ENCODE results near the gene PCMTD2.
"Not testable (repeated sequence)": the region's sequence is repeated elsewhere in the genome, so short reads cannot be mapped to it uniquely, and the experiment has no call there.

PCMTD2 gene

GRCh38 chr20:64224351-64225170 lies 31.0 kb upstream of the PCMTD2 start:
- peak; percentile 98 for DNase-seq (ENCODE audit: low spot score)

DNA sequence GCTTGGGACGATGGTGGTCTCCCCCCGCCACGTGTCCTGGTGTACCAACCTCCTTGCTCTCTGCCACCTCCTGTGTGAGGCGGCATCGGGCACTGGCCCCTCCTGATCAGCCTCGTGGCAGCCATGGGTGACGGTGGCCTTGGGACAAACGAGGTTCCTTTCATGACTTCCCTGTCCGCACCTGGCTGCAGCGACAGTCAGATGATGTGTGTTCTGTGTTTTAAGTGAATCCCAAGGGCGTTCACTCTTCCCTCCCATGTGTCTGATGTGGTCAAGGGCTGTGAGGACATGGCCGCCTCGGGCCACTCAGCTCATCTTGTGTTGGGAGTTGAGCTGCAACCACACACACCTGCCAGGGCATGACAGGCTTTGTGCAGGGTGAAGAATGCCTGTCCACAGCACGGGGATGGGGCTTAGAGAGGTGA lies 30.4 kb upstream of the PCMTD2 start:
- DNase-seq (ENCODE audit: low spot score) = no peak

- no peak for DNase-seq (ENCODE audit: low spot score)
Measured at GRCh38 chr20:64225828-64226598, 29.5 kb upstream of the PCMTD2 start.

DNA sequence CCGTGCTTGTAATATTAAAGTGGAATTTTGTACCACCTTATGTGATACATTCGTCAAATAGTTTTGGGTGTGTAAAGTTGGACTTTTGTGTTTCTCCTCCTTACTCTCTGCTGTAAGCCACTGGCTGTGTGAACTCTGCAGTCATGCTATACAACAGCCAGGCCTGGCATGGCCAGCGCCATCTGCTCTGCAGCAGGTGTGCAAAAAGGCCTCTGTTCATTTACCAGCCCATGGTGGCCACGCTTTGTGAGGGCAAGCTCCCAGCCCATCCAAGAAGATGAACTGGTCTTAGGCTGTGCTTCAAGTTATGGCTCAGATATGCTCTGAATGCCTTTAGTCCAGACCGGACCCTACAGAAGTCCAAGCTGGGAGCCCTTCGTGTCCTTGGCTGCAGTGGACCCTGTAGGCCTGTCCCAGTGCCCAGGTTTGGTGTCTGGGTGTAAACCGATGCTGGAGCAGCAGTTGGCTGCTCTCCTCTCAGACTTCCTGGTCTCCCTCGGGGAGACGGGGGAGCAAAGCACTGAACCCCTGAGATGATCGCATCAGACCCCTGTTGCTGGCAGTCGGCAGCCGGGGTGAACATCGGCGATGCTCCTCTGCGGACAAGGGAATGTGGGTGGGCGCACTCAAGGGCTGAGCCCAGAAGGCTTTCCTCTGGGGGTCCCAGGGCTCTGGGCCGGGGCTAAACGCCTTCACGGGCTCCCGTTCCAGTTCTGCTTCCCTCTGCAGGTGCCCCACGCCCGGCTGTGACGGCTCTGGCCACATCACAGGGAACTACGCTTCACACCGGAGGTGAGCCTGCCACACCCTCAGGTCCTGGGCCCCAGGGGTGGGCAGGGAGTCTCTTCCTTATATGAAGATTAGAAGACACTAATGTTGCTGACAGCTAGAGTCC lies 28.6 kb upstream of the PCMTD2 start:
- DNase-seq (ENCODE audit: low spot score) = no peak

- DNase-seq (ENCODE audit: low spot score) = no peak
Measured at GRCh38 chr20:64228086-64228653, 27.4 kb upstream of the PCMTD2 start.

DNA sequence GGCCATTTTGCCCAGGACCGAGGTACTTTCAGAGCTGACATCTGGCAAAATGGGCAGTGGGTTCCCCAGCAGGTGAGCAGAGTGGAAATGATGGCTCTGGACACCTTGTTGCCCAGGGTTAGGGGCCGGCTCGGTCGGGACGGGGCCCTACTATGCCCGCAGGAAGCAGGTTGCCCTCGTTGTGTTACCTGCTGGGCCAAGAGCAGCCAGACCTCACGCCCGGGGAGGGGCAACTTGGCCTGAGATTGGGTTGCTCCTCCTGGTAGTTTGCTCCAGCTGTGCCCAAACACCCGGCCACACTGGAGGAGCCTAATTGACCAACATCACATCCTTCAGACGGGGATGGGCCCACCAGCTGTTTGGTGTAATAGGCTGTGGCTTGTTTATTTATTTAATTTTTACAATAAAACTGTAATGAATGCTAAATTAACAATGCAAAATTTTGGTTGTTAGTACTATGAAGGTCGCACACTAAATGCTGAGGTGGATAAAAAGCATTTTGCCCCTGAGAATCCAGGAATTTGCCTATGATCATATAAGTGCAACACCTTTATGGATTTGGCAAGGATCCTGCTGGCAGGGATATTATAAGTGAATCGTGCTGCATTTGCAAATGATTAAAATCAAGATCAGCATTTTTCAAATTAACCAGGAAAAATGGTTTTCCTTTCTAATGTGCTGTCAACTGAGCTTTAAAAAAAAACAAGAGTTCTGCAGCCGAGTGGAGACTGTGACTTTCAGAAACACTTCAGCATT lies 26.6 kb upstream of the PCMTD2 start:
- DNase-seq (ENCODE audit: low spot score) = no peak

DNA sequence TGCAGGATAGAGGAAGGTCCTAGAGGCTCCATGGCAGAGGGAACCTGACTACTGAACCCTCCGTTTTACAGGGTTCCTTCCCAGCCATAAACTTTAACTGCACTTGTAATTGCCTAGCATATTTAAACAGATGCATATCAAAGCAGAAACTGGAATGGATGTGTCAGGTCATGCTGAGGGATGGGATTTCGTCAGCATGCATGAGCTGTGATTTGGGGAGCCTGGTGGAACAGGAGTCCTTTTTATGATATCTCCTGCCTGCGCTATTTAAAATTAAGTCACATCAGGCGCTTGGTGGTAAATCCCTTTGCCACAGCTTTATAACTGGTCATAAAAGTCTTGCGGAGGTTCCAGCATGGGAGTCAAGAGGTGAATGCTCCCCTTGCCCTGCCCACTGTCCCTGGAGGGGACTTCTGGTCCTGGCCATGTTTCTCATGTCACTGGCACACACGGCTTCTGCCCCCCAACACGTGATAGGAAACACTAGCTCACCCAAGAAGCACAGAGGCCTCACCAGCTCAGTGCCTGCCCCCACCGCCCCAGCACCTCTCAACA lies 26.0 kb upstream of the PCMTD2 start:
- DNase-seq (ENCODE audit: low spot score) = no peak

GRCh38 chr20:64230461-64231145 lies 24.9 kb upstream of the PCMTD2 start:
- no peak for DNase-seq (ENCODE audit: low spot score)

GRCh38 chr20:64231621-64232550 lies 23.7 kb upstream of the PCMTD2 start:
- no peak for DNase-seq (ENCODE audit: low spot score)

DNA sequence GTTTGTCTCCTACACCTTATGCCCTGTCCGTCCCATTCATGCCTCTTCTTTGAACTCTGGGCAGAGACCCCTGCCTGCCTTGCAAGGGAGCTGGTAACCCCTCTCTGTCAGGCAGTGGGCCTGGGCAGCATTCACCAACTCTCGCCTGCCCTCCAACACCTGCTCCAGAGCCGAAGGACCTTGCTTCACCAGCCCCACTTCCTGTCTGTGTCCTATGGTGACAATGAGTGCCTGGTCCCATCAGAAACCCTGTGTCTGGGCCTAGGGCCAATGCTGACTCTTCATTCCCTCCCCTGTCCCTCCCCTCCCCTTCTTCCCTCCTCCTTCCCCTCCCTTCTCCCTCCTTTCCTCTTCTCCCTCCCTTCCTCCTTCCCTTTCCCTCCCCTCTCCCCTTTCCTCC lies 22.8 kb upstream of the PCMTD2 start:
- no peak for DNase-seq (ENCODE audit: low spot score)

GRCh38 chr20:64233725-64234124 lies 21.8 kb upstream of the PCMTD2 start:
- DNase-seq (ENCODE audit: low spot score) = no peak

- DNase-seq (ENCODE audit: low spot score) = no peak
Measured at GRCh38 chr20:64234291-64234791, 21.2 kb upstream of the PCMTD2 start.

DNA sequence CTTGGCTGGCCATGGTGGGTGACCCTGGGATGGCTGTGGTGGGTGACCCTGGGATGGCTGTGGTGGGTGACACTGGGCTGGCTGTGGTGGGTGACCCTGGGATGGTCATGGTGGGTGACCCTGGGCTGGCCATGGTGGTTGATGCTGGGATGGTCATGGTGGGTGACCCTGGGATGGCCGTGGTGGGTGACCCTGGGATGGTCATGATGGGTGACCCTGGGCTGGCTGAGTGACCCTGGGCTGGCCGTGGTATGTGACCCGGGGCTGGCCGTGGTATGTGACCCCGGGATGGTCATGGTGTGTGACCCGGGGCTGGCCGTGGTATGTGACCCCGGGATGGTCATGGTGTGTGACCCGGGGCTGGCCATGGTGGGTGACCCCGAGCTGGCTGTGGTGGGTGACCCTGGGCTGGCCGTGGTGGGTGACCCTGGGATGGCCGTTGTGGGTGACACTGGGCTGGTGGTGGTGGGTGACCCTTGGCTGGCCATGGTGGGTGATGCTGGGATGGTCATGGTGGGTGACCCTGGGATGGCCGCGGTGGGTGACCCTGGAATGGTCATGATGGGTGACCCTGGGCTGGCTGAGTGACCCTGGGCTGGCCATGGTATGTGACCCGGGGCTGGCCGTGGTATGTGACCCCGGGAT lies 20.5 kb upstream of the PCMTD2 start:
- not testable (repeated sequence) for DNase-seq (ENCODE audit: low spot score)

- no peak for DNase-seq (ENCODE audit: low spot score)
Measured at GRCh38 chr20:64236137-64237088, 19.1 kb upstream of the PCMTD2 start.

DNA sequence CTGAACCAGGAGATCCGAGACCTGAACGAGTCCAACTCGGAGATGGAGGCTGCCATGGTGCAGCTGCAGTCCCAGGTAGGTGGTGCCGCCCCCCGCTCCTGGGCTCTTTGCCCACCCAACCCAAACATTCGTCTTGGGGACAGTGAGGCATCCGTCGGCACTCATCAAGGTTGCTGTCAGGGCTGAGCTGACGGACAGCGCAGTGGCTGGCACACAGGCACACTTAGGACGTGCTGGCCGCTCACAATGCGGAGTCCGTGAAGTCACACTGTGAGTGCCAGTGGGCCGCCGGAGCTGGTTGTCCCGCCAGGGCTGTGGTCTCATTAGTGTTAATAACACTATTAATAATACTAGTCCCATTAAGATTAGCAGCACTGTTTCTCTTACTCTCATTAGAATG lies 18.2 kb upstream of the PCMTD2 start:
- DNase-seq (ENCODE audit: low spot score) = no peak

DNA sequence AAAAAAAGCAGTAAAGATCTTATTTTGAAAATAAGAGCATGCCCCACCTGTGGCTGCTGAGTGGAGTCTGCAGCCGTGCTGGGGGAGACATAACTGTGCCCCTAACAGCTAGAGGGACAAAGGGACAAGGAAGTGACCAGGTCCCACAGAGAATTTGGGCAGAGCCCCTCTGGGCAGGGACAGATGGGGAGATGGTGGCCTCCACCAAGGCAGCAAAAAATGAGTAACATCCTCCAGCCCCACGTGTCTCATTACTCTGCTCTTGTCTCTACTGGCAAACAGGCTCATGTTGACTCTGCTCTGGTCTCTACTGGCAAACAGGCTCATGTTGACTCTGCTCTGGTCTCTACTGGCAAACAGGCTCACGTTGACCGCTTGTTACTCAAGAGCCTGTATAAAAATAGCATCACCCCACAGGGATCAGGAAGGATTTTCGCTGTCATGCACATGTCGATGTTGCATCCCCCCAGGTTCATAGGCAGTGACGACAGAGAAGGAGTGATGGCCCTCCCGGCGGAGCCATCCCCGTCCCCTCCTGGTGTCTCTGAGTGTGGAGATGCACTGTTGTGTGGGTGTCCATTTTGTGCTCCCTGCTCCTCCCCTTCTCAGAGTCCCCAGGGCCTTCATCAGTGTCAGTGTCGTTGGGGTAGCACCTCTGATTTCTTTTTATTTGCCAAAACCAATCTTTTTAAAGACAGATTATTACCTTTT lies 17.3 kb upstream of the PCMTD2 start:
- no peak for DNase-seq (ENCODE audit: low spot score)

All from hepatic stellate cell (primary cell).